ENCODE measurements around the gene MYBPH.

MYBPH gene

DNA sequence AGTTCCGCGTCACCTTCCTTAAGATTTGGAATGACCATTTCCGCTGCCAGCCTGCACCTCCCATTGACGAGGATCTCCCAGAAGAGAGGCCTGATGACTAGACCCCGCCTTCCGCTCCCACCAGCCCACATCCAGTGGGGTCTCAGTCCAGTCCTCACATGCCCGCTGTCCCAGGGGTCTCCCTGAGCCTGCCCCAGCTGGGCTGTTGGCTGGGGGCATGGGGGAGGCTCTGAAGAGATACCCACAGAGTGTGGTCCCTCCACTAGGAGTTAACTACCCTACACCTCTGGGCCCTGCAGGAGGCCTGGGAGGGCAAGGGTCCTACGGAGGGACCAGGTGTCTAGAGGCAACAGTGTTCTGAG, 9.8 kb downstream of the MYBPH start:
- no peaks in the 10 kb centered on the region for H3K36me3 ChIP-seq (ENCODE audit: low read depth)
- ATAC-seq (ENCODE audit: low read depth) (no peak), DNase-seq (ENCODE audit: low spot score) (no peak)
- no peak overlapping the region for H3K27ac ChIP-seq (ENCODE audit: poor library complexity, severe bottlenecking)
- H3K4me3 ChIP-seq (ENCODE audit: severe bottlenecking), result no peak overlapping the region
- H3K9me3 ChIP-seq (ENCODE audit: severe bottlenecking), result no peaks in the 10 kb centered on the region
- no peaks in the 10 kb centered on the region for H3K4me1 ChIP-seq (ENCODE audit: insufficient read depth, poor library complexity, severe bottlenecking)
- TF ChIP-seq, protein P1, sequence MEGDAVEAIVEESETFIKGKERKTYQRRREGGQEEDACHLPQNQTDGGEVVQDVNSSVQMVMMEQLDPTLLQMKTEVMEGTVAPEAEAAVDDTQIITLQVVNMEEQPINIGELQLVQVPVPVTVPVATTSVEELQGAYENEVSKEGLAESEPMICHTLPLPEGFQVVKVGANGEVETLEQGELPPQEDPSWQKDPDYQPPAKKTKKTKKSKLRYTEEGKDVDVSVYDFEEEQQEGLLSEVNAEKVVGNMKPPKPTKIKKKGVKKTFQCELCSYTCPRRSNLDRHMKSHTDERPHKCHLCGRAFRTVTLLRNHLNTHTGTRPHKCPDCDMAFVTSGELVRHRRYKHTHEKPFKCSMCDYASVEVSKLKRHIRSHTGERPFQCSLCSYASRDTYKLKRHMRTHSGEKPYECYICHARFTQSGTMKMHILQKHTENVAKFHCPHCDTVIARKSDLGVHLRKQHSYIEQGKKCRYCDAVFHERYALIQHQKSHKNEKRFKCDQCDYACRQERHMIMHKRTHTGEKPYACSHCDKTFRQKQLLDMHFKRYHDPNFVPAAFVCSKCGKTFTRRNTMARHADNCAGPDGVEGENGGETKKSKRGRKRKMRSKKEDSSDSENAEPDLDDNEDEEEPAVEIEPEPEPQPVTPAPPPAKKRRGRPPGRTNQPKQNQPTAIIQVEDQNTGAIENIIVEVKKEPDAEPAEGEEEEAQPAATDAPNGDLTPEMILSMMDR (IDR thresholded peaks at IDR 0.05; ENCODE audit: poor library complexity, severe bottlenecking), result no peak
- no peaks in the 10 kb centered on the region for H3K27me3 ChIP-seq (ENCODE audit: insufficient read depth, poor library complexity, severe bottlenecking)

DNA sequence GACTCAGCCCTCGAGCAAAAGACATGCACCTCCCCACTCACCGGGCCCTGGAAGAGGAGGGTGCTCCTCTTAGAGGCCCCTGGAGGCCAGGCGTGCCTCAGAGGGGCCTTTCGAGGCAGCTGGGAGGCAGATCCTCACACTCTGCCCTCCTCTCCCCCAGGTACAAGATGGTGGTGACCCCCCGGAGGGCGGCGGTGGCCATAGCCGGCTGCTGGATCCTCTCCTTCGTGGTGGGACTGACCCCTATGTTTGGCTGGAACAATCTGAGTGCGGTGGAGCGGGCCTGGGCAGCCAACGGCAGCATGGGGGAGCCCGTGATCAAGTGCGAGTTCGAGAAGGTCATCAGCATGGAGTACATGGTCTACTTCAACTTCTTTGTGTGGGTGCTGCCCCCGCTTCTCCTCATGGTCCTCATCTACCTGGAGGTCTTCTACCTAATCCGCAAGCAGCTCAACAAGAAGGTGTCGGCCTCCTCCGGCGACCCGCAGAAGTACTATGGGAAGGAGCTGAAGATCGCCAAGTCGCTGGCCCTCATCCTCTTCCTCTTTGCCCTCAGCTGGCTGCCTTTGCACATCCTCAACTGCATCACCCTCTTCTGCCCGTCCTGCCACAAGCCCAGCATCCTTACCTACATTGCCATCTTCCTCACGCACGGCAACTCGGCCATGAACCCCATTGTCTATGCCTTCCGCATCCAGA, 10.4 kb downstream of the MYBPH start:
- ATAC-seq (ENCODE audit: low read depth), result no peak
- Histone ChIP-seq H3K27me3 (ENCODE audit: insufficient read depth, poor library complexity, severe bottlenecking) (no peaks in the 10 kb centered on the region), H3K27ac (ENCODE audit: poor library complexity, severe bottlenecking) (no peak overlapping the region), H3K4me3 (ENCODE audit: severe bottlenecking) (no peak overlapping the region), H3K36me3 (ENCODE audit: low read depth) (no peaks in the 10 kb centered on the region), H3K9me3 (ENCODE audit: severe bottlenecking) (no peaks in the 10 kb centered on the region), H3K4me1 (ENCODE audit: insufficient read depth, poor library complexity, severe bottlenecking) (no peaks in the 10 kb centered on the region)
- TF ChIP-seq, protein P1 (IDR thresholded peaks at IDR 0.05; ENCODE audit: poor library complexity, severe bottlenecking), result no peak
- no peak for DNase-seq (ENCODE audit: low spot score)

DNA sequence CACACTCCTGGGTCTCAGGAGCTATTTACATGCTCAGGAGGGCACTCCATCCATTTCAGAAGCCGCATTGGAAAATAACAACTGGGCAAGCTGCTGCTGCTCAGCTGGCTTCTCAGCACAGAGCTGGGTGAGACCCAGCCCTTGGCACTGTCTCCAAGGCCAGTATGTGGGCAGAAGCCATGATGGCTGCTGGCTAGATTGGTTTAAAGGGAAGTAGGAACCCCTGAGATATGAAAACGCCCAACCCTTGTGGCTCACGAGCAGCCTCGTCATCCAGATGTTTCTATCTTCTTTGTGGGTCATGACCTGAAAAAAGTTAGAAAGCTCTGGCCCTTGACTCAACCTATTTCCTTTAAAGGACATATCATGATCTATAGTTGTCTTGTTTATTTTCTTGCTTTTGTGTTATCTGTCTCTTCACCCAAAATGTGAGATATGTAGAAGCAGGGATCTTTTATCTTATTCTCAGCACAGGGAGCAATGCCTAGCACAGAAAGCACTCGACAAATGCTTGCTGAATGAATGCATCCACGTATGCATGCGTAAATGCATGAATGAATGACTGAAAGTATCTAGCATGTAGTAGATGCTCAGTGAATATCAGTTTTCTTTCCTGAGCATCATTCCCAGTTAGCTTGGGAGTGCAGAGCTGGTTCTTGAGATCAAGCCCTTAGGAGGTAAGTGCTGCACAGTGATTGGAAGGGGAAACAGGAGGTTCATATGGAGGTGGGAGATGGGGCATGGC, 11.6 kb downstream of the MYBPH start:
- H3K9me3 ChIP-seq (ENCODE audit: severe bottlenecking), result no peaks in the 10 kb centered on the region
- TF ChIP-seq, protein P1 (IDR thresholded peaks at IDR 0.05; ENCODE audit: poor library complexity, severe bottlenecking), result no peak
- no peak for DNase-seq (ENCODE audit: low spot score)
- no peak overlapping the region for H3K27ac ChIP-seq (ENCODE audit: poor library complexity, severe bottlenecking)
- no peaks in the 10 kb centered on the region for H3K36me3 ChIP-seq (ENCODE audit: low read depth)
- no peak overlapping the region for H3K4me3 ChIP-seq (ENCODE audit: severe bottlenecking)
- no peaks in the 10 kb centered on the region for H3K27me3 ChIP-seq (ENCODE audit: insufficient read depth, poor library complexity, severe bottlenecking)
- no peak for ATAC-seq (ENCODE audit: low read depth)
- H3K4me1 ChIP-seq (ENCODE audit: insufficient read depth, poor library complexity, severe bottlenecking), result no peaks in the 10 kb centered on the region

DNA sequence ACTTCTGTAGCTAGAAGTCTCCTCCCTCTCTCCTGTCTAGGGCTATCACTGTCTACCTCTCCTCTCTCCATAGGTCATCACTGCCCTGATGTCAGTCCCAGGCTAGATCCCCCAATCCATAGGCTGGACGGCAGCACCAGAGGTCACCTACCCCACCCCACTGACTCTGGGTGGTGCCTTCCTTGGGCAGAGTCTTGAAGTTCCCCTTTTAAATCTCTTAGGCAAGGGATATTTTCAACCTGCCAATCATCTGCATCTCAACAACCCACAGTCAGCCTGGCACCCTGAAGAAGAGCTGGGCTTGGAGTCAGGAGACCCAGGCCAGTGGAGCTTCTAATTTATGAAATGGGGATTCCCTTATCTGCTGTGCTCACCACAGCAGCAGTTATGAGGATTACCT, 13.2 kb downstream of the MYBPH start:
- H3K4me1 ChIP-seq (ENCODE audit: insufficient read depth, poor library complexity, severe bottlenecking), result no peaks in the 10 kb centered on the region
- no peaks in the 10 kb centered on the region for H3K27me3 ChIP-seq (ENCODE audit: insufficient read depth, poor library complexity, severe bottlenecking)
- no peak for DNase-seq (ENCODE audit: low spot score)
- H3K4me3 ChIP-seq (ENCODE audit: severe bottlenecking), result no peak overlapping the region
- no peaks in the 10 kb centered on the region for H3K36me3 ChIP-seq (ENCODE audit: low read depth)
- no peak for ATAC-seq (ENCODE audit: low read depth)
- H3K27ac ChIP-seq (ENCODE audit: poor library complexity, severe bottlenecking), result no peak overlapping the region
- no peaks in the 10 kb centered on the region for H3K9me3 ChIP-seq (ENCODE audit: severe bottlenecking)
- TF ChIP-seq, protein P1 (IDR thresholded peaks at IDR 0.05; ENCODE audit: poor library complexity, severe bottlenecking), result no peak

DNA sequence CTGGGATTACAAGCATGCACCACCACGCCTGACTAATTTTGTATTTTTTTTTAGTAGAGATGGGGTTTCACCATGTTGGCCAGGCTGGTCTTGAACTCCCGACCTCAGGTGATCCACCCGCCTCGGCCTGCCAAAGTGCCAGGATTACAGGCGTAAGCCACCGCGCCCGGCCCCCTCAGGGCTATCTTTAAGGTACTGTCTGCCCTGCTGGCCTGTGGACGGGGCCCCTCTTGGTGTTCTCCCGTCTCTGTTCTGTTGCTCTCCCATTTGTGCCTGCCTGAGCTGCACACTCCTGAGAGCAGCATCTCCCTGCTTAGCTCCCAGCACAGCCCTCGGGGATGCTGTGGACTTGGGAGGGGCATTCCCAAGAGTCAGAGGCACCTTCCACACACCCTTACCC, 13.9 kb downstream of the MYBPH start:
- TF ChIP-seq, protein P1 (IDR thresholded peaks at IDR 0.05; ENCODE audit: poor library complexity, severe bottlenecking), result no peak
- Histone ChIP-seq H3K4me3 (ENCODE audit: severe bottlenecking) (no peak overlapping the region), H3K27me3 (ENCODE audit: insufficient read depth, poor library complexity, severe bottlenecking) (no peaks in the 10 kb centered on the region), H3K4me1 (ENCODE audit: insufficient read depth, poor library complexity, severe bottlenecking) (no peaks in the 10 kb centered on the region), H3K27ac (ENCODE audit: poor library complexity, severe bottlenecking) (no peak overlapping the region), H3K36me3 (ENCODE audit: low read depth) (no peaks in the 10 kb centered on the region), H3K9me3 (ENCODE audit: severe bottlenecking) (no peaks in the 10 kb centered on the region)
- ATAC-seq (ENCODE audit: low read depth) (no peak), DNase-seq (ENCODE audit: low spot score) (no peak)

Measured in RWPE2 (cell line).